ENCODE results near the gene TRAF2. TPM values are rescaled to one million over a fixed set of nuclear protein-coding genes. Genes with fewer than 3 reads are reported as not detected.

TRAF2 gene
- total and polyA plus RNA-seq, 10 donors = 13.6 to 49.7 (median 24.3) TPM

DNA sequence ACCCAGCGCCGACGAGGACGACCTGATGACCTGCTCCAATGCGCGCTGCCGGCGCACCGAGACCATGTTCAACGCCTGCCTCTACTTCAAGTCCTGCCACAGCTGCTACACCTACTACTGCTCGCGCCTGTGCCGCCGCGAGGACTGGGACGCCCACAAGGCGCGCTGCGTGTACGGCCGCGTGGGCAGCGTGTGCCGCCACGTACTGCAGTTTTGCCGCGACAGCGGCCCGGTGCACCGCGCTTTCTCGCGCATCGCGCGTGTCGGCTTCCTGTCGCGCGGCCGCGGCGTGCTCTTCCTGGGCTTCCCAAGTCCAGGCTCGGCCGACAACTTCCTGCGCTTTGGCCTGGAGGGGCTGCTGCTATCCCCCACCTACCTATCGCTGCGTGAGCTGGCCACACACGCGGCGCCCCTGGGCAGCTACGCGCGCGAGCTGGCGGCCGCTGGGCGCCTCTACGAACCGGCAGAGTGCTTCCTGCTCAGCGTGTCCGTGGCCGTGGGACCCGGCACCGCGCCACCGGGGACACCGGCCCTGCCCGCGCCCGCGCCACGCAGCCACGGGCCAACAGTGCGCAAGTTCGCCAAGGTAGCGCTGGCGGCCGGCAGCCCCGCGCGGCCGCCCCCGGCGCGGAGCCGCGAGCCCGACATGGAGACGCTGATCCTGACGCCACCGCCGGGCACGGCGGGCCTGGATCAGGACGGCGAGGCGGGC is 39.8 kb upstream of the TRAF2 start:
- intact Hi-C loops (cut with DNase I; ENCODE audit: low total_unique reads) = loop anchor here (10.0 kb wide), 1 partner anchor 98 kb away; the partner anchor contains the start of genes C8G and FBXW5
- peaks cover 0 to 57% (median 45%) of the 10 kb centered on the region in 7 donors for H3K27me3 ChIP-seq (replicated peaks in 1 of 7)
- no peak for DNase-seq
- peaks cover 0 to 32% (median 8%) of the 10 kb centered on the region in 6 donors for H3K36me3 ChIP-seq
- H3K9me3 ChIP-seq = no peaks in the 10 kb centered on the region
- 12 to 18% (median 14%) methylated on average over 45 to 98 of the region's 98 CpGs for WGBS, 5 donors
- TF ChIP-seq, protein P1, sequence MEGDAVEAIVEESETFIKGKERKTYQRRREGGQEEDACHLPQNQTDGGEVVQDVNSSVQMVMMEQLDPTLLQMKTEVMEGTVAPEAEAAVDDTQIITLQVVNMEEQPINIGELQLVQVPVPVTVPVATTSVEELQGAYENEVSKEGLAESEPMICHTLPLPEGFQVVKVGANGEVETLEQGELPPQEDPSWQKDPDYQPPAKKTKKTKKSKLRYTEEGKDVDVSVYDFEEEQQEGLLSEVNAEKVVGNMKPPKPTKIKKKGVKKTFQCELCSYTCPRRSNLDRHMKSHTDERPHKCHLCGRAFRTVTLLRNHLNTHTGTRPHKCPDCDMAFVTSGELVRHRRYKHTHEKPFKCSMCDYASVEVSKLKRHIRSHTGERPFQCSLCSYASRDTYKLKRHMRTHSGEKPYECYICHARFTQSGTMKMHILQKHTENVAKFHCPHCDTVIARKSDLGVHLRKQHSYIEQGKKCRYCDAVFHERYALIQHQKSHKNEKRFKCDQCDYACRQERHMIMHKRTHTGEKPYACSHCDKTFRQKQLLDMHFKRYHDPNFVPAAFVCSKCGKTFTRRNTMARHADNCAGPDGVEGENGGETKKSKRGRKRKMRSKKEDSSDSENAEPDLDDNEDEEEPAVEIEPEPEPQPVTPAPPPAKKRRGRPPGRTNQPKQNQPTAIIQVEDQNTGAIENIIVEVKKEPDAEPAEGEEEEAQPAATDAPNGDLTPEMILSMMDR (IDR thresholded peaks at IDR 0.05 in 8 of 11, conservative IDR thresholded peaks at IDR 0.05 in 3 of 11) = no peak
- TF ChIP-seq POLR2A (IDR thresholded peaks at IDR 0.05) (no peak), POLR2AphosphoS5 (IDR thresholded peaks at IDR 0.05) (peak in 1 of 3 donors; percentile 6)
- H3K27ac ChIP-seq = peak overlapping the region in 5 of 8 donors; percentile 88 to 93 (median 88)
- peaks cover 45 to 88% (median 74%) of the 10 kb centered on the region in 6 donors for H3K4me1 ChIP-seq
- peak overlapping the region in 7 of 8 donors; percentile 6 to 90 (median 78) for H3K4me3 ChIP-seq

DNA sequence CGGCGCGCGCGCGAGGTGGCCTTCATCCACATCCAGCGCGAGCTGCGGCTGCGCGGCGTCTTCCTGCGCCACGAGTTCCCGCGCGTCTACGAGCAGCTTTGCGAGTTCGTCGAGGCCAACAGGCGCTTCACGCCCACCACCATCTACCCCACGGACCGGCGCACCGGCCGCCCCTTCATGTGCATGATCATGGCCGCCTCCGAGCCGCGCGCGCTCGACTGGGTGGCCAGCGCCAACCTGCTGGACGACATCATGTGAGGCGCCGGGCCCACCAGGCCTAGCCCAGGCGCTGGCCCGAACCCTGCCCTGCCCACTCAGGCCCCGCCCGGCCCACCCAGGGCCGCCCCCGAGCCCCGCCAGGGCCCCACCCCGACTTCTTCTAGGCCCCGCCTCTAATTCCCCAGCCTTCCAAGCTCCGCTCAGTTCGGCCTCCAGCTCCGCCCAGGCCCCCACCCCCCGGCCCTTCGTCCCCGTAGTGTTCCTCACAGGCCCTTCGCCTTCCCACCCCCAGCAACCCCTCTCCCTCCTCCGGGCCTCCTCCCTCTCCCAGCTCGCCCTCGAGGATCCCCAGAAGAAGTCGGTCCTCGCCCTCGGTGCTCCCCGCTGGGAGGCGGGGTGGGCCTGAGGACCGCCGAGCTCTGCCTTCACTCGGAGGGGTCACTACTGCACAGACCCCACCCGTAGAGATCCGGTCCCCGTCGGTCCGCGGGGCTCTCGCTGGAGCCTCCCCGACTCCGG is 39.1 kb upstream of the TRAF2 start:
- H3K4me3 ChIP-seq = peak overlapping the region; percentile 57 to 90 (median 82)
- peaks cover 0 to 57% (median 45%) of the 10 kb centered on the region in 7 donors for H3K27me3 ChIP-seq (replicated peaks in 1 of 7)
- DNase-seq = no peak
- peaks cover 37 to 88% (median 69%) of the 10 kb centered on the region in 6 donors for H3K4me1 ChIP-seq
- peak overlapping the region; percentile 80 to 93 (median 88) for H3K27ac ChIP-seq
- peaks cover 0 to 38% (median 8%) of the 10 kb centered on the region in 6 donors for H3K36me3 ChIP-seq
- intact Hi-C loops (cut with DNase I; ENCODE audit: low total_unique reads) = loop anchor here (10.0 kb wide), 1 partner anchor 98 kb away; the partner anchor contains the start of genes C8G and FBXW5
- peak in 1 of 3 donors; percentile 31 for TF ChIP-seq POLR2AphosphoS5 (IDR thresholded peaks at IDR 0.05)
- TF ChIP-seq, protein P1 (IDR thresholded peaks at IDR 0.05 in 8 of 11, conservative IDR thresholded peaks at IDR 0.05 in 3 of 11) = no peak
- no peak for TF ChIP-seq POLR2A (IDR thresholded peaks at IDR 0.05)
- 3 to 11% (median 6%) methylated on average over 12 to 75 of the region's 75 CpGs for WGBS, 5 donors
- H3K9me3 ChIP-seq = no peaks in the 10 kb centered on the region

DNA sequence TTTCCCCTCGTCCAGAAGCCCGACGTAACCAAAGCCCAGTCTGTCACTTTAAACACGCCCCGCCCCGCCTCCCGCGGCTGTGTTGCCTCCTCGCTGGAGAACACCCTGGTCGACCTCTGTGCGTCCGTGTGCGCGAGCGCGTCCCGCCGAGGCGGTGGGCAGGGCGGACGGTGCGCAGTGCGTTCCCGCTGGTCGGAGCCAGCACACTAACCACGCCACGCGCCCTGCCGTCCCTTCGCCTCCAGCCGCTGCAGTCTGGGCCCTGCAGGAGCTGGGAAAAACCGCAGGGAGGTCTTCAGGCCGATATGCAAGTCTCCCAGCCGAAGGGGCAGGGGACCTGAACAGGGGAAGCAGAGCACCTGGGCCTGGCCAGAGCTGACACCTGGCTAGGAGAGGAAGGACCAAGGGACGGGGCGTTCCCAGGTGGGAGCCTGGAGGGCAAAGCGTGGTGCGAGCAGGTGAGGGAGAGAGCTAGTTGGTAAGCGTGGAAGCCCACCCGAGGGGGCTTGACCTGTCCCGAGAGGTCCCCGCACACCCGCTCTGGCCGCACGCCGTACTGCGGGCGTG is 38.4 kb upstream of the TRAF2 start:
- WGBS, 5 donors = 0 to 2% (median 1%) methylated on average over 34 to 48 of the region's 48 CpGs
- Histone ChIP-seq H3K9me3 (no peaks in the 10 kb centered on the region), H3K27ac (peak overlapping the region; percentile 80 to 93 (median 88)), H3K27me3 (replicated peaks in 1 of 7) (peaks cover 0 to 56% (median 45%) of the 10 kb centered on the region in 7 donors), H3K36me3 (peaks cover 0 to 38% (median 8%) of the 10 kb centered on the region in 6 donors), H3K4me1 (peaks cover 35 to 83% (median 64%) of the 10 kb centered on the region in 6 donors), H3K4me3 (peak overlapping the region; percentile 57 to 90 (median 82))
- intact Hi-C loops (cut with DNase I; ENCODE audit: low total_unique reads) = loop anchor here (10.0 kb wide), 1 partner anchor 97 kb away; the partner anchor contains the start of genes C8G and FBXW5
- DNase-seq = peak; percentile 95
- TF ChIP-seq, protein P1 (IDR thresholded peaks at IDR 0.05 in 8 of 11, conservative IDR thresholded peaks at IDR 0.05 in 3 of 11) = no peak
- TF ChIP-seq POLR2AphosphoS5 (IDR thresholded peaks at IDR 0.05) = peak; percentile 92 to 97 (median 92)

All from spleen (tissue), 11 donors.